IPS DF 4.7 (cell line): ENCODE results near the gene KIRREL1.

Experiments used
- DNase-seq: peaks from one replicate; pipeline ENCODE4 v3.0.0-alpha.2; 2013; ENCODE audit warnings: low spot score; ENCODE audit errors: extremely low read depth

The KIRREL1 gene

DNA sequence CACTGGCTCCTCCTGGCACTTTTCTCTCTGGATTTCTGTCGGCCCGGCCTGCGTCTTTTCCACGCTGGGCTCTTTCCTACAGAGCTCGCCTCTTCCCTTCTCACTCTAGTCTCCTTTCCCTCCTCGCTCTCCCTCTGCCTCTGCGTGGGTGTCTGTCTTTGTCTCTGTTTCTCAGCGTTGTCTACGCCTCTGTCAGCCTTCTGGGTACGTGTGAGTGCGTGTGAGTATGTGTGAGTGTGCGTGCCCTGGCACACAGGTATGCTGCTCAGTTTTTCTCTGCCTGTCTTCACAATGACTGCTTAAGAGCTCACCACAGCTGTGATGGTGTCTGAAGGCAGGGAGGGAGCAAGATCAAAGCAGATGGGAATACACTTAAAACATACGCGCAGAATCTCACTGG is 77.7 kb downstream of the KIRREL1 start:
- no peak for DNase-seq

DNA sequence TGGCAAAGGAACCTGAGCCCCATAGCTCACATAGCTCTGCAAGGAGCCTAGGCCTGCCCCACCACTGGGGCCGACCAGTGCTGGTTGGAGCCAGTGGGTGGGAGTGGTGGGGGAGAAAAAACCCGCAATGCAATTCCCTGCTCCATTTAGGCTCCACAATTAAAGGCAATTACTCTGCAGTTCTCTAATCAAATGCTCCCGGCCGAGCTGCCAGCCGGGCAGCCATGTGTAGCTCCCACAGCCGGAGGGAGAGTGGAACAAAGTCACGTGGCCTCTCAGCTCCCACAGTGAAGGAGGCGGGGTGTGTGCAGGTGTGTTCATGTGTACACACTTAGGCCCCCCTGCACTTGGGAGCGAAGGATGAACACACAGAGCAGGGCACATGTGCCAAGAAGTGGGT is 81.6 kb downstream of the KIRREL1 start:
- DNase-seq: no peak

DNA sequence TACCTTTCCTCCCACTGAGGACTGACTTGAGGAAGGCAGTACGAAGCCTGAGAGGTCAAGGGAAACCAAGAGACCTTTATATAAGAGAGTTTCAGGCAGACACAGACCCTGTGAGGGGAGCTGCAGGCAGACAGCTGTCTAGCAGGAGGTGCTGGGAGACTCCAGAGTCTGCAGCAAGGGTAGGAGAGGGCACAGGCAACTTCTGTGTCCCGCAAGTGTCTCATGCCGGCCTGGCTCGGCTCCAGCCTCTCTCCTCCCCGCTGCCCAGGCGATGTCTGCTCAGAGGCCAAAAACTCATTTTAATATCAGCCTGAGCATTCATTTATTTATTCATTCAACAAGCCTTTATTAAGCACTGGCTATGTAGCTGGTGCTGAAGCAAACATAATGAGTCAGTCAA is 83.0 kb downstream of the KIRREL1 start:
- DNase-seq: no peak

DNA sequence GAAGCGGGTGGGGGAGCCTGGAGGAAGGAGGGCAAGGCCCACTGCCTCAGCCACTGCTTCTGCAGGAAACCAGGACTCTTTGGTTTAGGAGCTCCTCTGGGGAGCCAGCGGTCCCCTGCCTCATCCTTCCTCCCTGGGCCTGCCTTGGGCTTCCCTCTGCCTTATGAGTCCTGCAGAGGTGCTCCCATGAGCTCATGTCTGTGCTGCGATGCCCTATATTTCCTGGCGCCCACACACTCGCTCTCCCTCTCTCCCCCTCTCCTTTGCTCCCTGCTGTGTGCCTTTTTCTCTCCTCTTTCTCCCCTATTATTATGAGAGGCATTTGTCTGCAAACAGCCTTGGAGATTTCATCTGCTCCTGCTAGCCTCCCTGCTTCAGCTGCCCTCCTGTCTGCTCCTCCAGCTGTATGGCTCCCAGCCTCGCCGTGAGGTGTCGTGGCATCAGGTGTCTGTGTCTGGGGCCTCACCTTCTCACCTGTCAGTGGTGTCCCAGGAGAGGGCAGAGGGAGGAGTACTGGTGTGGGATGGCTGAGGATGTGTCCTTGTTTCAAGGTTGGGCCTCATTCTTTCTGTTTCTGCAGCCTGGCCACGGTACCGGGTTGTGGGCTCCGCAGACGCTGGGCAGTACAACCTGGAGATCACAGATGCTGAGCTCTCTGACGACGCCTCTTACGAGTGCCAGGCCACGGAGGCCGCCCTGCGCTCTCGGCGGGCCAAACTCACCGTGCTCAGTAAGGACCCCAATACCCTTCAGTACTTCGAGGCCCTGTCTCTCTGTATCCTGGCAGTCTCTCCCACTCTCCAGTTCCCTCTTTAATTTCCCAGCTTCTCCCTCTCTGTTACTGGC is 84.2 kb downstream of the KIRREL1 start:
- DNase-seq: no peak

DNA sequence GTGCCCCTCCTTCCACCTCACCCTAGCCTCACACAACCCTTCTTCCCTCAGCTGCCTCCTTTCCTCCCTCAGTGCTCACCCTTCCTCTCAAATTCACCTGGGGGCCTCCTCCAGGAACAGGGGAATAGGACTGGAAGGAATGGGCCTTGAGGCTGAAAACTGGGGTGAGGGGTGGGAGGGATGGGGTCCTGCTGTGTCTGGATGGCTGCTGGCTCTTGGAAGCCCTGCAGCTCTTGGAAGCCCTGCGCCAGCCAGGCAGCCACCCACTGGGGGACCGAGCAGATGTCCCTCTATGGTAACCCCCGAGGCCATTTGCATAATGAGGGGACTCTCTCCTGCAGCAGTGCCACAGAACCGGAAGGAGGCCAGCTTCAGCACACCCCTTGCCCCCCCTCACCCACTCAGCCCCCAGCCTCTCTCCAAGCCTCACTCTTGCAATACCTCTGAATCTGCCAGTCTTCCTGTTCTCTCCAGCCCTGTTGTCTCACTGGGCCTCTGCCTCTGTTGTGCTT is 85.2 kb downstream of the KIRREL1 start:
- DNase-seq: no peak

DNA sequence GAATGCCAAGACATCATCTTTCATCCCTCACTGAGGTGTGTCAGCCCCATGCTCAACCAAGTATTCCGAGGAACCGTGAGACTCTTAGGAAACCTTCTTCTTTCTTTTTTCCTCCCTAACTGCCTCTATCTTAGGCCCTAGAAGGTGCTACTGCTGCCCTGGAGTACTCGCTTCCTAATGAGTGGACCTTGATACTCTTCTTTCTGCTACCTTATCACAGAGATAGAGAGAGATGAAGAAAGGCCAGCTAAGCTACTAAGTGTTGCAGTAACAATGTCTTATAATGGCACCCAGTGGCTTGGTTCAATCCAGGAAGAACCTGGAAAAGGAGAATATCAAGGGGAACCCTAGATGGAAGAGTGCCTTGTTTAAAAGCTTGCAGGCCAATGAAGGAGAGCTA is 86.6 kb downstream of the KIRREL1 start:
- DNase-seq: no peak

DNA sequence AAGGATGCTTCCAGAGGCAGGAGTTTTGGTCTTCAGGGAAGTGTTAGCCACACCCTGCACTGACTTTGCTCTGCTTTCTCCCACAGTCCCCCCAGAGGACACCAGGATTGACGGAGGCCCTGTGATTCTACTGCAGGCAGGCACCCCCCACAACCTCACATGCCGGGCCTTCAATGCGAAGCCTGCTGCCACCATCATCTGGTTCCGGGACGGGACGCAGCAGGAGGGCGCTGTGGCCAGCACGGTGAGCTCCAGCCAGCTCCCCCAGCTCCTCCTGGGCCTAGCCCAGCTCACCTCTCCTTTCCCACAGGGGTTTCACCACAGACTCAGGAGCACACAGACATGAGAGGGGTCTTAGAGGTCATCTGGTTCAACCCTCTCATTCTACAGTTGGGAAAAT is 90.9 kb downstream of the KIRREL1 start:
- no peak for DNase-seq

DNA sequence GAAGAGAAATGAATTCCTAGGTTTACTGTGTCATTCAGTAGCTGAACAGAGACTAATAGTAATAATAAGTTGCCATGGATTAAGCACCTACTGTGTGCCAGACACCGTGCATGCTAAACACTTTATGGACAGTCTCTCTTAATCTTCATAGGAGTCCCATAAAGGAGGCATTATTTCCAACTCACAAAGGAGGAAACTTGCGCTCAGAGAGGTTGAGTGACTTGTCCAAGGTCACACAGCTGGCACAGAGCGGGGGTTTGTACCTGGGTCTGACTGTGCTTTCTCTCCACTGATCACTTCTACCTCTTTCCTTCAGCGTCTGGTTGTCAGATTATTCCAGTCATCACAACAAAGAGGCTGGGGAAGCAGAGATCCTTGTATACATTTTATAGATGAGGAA is 91.3 kb downstream of the KIRREL1 start:
- no peak for DNase-seq

DNA sequence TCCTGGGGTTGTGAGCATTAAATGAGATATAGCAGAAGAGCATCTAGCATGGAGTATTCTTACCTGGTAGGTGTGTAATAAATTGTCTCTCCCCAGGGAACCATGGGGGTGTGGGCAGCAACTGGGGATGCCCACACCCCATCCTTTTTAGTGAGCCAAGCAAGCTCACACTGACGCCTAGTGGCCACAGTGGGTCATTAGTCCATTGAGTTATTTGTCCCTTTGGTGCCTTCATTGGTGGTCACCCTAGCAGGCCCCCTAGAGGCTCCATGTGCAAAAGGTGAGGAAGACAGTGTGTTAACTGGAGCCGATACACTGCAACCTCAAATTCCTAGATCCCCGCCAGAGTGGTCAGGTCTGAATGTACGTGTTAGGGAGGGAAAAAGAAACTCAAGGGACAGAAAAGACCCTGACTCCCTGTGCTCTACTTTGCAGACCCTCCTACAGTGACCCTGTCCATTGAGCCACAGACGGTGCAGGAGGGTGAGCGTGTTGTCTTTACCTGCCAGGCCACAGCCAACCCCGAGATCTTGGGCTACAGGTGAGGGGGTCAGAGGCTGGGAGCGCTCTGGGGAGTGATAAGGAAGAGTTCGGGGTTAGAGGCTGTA is 94.0 kb downstream of the KIRREL1 start:
- peak; percentile 85 for DNase-seq

DNA sequence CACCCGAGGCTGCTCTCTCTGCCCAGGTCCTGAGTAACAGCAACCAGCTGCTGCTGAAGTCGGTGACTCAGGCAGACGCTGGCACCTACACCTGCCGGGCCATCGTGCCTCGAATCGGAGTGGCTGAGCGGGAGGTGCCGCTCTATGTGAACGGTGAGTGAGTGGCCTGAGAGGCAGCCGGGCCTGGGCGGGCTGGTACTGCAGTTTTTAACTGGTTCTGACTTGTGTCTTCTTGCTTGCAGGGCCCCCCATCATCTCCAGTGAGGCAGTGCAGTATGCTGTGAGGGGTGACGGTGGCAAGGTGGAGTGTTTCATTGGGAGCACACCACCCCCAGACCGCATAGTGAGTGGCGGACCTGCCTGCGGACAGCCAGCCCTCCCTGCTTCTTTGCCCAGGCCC is 96.0 kb downstream of the KIRREL1 start:
- no peak for DNase-seq

DNA sequence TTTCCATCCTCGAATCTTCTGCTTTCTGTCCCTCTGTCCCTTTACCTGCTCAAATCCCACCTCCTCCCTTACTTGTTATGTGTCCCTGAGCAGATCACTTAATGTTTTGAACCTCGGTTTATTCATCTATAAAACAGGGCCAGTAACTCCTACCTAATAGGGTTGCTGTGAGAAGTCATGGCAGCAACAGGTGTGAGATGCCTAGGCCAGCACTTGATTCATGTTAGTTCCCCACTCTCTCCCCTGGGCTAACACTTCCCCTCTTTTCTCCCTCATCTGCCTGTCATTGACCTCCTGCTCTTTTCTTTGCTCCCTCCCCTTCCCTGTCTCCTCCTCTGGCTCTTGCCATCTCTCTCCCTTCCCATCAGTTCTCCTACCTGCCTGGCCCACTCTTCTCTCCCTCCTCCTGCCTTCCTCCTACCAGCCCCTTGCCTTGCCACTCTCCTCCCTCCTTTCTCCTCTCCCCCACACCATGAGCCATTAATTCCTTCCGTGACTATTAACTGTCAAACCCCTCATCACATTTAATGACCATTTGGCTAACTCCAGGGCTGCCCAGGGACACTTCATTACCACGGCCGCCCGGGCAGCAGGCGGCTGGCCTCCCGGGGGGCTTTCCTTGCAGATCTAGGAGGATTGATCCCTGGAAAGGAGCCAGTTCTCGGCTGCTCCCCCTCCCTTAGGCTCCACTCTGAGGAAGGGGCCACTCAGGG is 96.6 kb downstream of the KIRREL1 start:
- no peak for DNase-seq

DNA sequence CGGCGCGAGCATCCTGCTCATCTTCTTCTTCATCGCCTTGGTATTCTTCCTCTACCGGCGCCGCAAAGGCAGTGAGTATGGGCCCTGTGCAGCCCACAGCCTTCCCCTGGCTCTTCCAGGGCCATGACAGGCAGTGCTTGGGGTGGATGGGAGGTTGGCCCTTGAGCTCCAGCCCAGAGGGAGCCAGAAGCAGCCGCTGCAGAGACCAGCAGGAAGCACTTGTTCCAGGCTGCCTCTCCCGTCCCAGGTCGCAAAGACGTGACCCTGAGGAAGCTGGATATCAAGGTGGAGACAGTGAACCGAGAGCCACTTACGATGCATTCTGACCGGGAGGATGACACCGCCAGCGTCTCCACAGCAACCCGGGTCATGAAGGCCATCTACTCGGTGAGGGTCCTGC is 99.9 kb downstream of the KIRREL1 start:
- DNase-seq: no peak

DNA sequence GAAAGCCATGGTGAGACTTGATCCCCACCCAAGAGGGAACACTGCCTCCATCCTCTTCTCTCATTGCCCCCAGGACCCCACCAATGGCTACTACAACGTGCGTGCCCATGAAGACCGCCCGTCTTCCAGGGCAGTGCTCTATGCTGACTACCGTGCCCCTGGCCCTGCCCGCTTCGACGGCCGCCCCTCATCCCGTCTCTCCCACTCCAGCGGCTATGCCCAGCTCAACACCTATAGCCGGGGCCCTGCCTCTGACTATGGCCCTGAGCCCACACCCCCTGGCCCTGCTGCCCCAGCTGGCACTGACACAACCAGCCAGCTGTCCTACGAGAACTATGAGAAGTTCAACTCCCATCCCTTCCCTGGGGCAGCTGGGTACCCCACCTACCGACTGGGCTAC is 101.1 kb downstream of the KIRREL1 start:
- no peak for DNase-seq

DNA sequence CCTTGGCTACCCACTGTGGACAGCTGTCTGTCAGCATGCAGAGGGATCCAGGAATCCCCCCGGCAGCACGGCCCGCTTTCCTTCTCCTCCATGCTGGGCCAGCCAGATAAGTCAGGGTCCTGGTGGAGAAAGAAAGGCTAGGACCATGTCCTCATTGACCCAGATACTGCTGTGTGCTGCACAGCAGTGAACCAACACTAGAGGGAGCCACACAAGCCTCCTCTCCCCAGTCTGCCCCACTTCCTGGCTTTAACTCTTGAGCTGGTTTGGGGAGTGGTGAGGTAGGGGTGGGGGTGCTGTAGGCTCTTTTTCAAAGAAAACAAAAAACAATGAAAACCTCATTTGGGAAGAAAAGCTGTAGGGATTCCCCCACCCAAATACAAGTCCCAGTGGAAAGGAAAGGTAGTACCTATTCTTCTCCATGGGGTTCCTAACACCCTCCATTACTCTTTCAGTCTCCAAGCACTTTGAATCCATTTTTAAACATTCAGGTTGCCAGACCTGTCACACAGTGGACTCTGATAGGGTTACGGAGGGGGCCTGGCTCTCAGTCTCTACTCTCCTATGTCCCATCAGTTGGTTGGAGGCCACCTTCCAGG is 102.4 kb downstream of the KIRREL1 start:
- DNase-seq: no peak

DNA sequence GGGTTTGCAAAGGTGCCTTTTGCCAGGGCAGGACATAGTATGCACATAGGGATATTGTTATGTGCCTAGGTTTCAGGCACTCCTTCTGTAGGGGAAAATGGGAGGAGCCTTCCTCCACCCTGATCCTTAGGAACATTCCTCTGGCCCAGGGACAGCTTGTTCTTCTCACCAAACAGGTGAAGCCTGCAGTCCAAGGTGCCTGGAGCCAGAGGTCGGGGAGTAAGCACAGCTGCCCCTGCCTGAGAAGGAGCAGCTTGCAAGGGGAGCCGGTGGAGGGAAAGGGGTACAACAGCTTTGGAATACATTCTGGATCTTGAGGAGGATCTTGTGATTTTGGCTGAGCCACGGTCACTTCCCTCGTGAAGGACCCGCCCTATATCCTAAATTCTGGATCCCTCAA is 104.8 kb downstream of the KIRREL1 start:
- DNase-seq: no peak

DNA sequence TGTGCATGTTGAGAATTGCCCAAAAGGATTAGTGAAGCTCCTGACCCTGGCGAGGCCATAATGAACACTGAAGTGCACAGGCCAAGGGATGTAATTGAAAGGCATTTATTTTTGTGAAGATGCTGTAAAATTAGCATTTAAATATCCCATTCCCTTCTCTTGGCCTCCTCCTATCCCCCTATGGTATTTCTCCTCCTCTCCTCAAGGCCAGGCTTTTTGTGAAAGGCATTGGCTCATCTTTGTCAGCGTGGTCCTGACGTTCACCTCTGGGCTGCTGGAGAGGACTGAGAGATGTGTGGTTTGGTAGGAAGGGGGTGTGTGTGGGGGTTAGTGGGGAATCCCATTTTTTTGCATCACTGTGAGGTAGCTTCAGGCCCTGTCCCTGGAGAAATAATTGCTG is 105.7 kb downstream of the KIRREL1 start:
- DNase-seq: no peak

DNA sequence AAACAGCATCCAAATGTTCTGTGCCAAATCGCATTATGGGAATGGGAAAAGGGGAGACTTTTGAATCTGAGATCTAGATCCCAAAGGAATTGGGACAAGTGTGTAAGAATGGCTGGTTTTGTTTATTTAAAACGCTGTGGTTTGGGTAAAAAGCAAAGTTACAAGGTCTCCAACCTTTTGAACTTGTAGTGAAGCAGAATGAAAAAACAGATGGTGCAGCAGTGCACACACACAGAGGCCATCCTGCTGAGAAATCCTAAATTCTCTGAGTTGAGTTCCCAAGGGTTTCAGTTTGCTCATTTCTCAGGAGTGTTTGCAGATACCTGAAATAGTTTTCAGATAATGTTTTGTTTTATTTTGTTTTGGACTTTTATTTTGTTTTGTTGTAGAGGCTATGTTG is 107.1 kb downstream of the KIRREL1 start:
- no peak for DNase-seq

DNA sequence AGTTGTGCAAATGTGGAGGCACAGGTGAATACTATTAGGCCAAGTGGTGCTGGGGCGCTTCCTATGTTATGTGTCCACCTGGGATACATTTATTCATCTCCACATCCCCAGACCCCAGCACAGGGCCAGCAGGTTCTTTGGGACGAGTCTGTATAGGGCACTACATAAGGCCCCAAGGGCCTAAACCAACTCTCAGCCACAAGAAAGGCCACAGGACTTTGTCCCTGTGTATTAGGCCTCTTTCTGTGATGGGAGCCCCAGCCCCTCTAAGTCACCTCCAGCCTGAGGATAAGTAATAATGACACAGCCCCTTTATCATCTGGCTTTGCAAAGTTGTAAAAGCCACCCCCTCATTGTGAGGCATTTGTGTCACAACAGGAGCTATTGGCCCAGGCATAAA is 108.0 kb downstream of the KIRREL1 start:
- no peak for DNase-seq

DNA sequence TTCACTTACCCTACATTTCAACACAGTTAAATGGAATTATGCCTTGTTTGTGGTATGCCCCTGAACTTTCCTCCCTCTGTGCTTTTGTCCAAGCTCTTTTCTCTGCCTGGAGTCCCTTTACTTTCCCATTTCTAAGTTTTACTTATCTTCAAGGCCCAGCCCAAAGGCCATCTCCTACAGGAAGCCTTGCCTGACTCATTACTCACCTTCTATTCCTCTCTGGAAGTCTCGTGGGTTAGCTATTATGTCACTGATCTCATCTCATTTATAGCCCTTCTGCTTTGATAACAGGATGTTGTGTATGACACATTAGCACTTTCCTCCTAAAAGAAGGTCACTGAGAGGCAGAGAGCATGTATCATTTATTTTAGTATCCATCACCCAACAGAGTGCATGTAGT is 108.5 kb downstream of the KIRREL1 start:
- no peak for DNase-seq

DNA sequence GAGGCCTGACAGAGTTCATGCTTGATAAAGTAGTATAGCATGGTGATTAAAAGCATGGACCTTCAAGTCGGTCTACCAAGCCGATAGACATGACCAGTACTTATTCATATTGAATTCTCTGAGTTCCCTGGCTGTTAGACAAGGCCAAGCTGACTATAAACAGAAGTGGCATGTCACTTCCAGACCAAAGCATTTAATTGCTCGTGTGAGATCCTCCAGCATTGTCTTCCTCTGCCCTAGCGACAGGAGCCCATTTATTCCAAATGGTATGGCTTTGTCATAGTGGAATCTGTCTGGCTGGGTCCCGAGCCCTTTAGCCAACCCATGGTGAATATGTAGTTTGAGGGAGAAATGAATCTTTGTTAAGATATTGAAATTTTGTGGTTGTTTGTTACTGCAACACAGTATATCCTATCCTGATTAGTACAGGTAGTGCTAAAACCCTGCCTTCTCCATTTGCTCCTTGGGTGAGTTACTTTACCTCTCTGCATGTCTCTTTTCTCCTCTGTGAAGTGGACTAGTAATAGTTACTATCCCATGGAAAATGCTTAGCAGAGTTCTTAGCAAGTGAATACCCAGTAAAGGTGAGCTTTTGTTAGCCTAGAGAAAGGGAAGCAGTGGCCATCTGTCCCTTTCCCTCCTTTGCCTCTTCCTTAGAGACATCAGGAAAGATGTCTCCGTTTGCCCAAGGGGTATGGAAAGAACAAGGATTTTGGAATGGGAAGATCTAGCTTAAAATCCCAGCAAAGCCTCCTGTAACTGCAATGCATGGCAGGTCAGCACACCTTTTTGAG is 109.6 kb downstream of the KIRREL1 start:
- DNase-seq: no peak

DNA sequence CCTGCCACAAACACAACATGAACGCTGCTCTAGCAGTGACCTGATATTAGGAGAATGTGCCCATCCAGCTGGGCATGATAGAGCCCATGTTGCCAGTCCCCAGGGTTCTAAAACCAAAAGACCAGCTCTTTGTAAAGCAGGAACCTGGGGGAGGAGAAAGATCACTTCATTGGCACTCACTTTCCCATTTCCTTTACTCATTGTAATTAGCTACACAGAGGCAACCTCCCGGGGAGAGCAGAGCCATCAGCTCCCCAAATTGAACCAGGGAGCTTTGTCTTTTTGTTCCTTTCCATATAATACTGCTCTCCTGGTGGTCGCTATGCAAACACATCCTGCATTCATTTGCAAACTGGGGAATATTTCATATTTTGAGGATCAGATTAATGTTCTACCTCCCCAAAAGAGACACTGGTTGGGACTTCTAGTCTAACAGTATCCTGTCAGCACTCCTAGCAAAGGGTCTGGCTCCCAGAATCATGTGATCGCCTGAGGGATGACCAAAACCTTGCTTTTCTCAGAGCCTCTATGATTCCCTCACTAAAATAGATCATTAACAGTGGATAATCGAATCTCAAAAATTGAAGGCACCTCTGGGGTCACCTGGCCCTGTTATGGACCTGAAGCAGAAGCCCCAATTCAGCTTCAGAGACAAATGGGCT is 110.5 kb downstream of the KIRREL1 start:
- no peak for DNase-seq
